ENCODE data around the gene C5AR1.

- TF ChIP-seq POLR2A (IDR thresholded peaks at IDR 0.05; ENCODE audit: low read depth, low read length), result no peak
- TF ChIP-seq POLR2AphosphoS5 (IDR thresholded peaks at IDR 0.05; ENCODE audit: low read depth, low read length), result no peak
These were observed 10.5 kb downstream of the C5AR1 start for GRCh38 chr19:47319923-47320871.
